Measurements from ENCODE around the gene TEDC2. TPM values are rescaled to one million over a fixed set of nuclear protein-coding genes. Genes with fewer than 3 reads are reported as not detected.
A peak's percentile ranks its signal among the peaks of the same experiment; 100 is the strongest.

Gene TEDC2
- total RNA-seq, 1 donor from 2014 or later, result 32.2 TPM

DNA sequence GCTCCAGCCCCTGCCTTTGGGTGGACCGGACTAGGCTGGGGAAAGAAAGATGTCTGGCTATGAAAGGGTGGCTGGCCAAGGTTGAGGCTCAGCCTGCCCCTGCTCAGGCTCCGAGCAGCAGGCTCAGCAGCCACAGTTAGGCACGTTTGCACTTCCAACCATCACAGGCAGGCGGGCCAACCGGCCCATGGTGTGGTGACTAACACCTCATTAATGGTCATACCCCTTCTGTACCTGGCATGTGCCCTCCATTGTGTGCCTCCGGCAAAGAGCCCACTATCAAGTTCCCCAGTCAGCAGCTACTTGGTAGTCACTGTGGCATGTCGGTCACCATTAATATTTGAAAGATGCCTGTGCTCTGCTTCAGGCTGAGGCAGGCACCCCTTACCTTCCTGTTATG lies 21.8 kb downstream of the TEDC2 start:
- Mint-ChIP-seq H3K27ac (no peak overlapping the region), H3K27me3 (peaks cover 3% of the 10 kb centered on the region)
- TF ChIP-seq, protein P1, sequence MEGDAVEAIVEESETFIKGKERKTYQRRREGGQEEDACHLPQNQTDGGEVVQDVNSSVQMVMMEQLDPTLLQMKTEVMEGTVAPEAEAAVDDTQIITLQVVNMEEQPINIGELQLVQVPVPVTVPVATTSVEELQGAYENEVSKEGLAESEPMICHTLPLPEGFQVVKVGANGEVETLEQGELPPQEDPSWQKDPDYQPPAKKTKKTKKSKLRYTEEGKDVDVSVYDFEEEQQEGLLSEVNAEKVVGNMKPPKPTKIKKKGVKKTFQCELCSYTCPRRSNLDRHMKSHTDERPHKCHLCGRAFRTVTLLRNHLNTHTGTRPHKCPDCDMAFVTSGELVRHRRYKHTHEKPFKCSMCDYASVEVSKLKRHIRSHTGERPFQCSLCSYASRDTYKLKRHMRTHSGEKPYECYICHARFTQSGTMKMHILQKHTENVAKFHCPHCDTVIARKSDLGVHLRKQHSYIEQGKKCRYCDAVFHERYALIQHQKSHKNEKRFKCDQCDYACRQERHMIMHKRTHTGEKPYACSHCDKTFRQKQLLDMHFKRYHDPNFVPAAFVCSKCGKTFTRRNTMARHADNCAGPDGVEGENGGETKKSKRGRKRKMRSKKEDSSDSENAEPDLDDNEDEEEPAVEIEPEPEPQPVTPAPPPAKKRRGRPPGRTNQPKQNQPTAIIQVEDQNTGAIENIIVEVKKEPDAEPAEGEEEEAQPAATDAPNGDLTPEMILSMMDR (IDR thresholded peaks at IDR 0.05; ENCODE audit: unreplicated experiment), result no peak

DNA sequence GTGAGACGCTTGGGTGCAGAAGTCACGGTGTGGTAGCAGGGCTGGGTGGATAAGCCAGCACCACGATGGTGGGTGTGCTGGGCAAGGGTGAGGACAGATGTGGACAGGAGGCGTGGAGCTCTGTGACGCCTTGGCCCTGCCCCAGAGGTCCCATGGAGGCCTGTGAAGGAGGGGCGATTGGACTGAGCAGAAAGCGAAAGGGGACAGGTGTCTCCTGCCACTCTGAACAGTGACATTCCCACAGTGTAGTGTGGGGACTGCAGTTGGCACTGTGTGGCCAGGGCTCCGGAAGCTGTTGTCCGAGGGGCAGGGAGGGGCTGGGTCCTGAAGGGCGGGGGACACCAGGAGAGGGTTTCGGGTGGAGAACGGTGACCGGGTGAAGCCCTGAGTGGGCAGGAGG lies 22.3 kb downstream of the TEDC2 start:
- TF ChIP-seq, protein P1 (IDR thresholded peaks at IDR 0.05; ENCODE audit: unreplicated experiment), result no peak
- H3K9me3 Mint-ChIP-seq (ENCODE audit: low read depth), result no peaks in the 10 kb centered on the region
- no peak overlapping the region for H3K4me3 Mint-ChIP-seq (ENCODE audit: low read depth)
- H3K4me1 Mint-ChIP-seq (ENCODE audit: low read depth), result peaks cover 7% of the 10 kb centered on the region
- peak overlapping the region; percentile 74 for H3K27ac Mint-ChIP-seq
- H3K27me3 Mint-ChIP-seq, result no peaks in the 10 kb centered on the region
- DNase-seq (ENCODE audit: low spot score, unreplicated experiment), result no peak
- no peaks in the 10 kb centered on the region for H3K36me3 Mint-ChIP-seq (ENCODE audit: insufficient read depth)

More for the DNA sequence above, 21.8 kb downstream of the TEDC2 start:
- Mint-ChIP-seq H3K9me3 (ENCODE audit: low read depth) (no peaks in the 10 kb centered on the region), H3K4me3 (ENCODE audit: low read depth) (no peak overlapping the region), H3K4me1 (ENCODE audit: low read depth) (peaks cover 12% of the 10 kb centered on the region), H3K36me3 (ENCODE audit: insufficient read depth) (no peaks in the 10 kb centered on the region)
- no peak for DNase-seq (ENCODE audit: low spot score, unreplicated experiment)

DNA sequence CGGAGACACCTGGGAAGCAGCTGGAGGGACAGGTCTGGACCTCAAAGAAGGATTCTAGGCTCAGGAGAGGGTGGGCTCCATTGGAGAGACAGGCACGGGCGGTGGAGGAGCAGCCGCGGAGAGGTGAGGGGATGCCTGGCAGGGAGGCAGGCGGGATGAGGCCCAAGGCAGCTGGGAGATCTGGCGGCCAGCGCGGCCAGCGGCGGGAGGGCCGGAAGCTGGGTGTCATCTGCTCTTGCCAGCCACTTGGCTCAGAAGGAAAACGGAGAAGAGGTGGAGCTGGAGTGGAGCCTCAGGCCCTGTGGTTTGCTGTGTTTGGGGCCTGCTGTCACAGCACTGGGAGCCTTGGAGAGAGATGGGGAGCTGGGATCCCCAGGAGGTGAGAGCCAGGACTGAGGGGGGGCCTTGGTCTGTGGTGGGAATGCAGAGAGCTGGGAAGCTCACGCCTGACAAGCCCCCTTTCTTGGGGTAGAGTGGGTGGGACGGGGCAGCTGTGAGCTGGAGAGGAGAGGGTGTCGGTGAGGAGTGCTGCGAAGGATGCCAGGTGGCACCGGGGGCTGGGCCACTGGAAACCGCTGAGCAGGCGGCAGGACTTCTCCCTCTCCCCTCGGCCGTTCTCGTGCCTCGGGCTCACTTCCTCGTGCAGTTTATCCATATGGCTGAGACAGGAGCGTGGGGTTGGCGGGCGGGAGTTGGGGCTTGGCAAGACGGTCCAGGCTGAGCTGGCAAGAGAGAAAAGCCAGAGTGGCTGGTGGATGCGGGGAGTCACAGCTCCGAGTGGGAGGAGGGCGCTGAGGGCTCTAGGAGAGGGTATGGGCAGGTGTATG lies 23.0 kb downstream of the TEDC2 start:
- DNase-seq (ENCODE audit: low spot score, unreplicated experiment), result no peak
- Mint-ChIP-seq H3K36me3 (ENCODE audit: insufficient read depth) (no peaks in the 10 kb centered on the region), H3K4me3 (ENCODE audit: low read depth) (no peak overlapping the region), H3K27me3 (no peaks in the 10 kb centered on the region), H3K9me3 (ENCODE audit: low read depth) (no peaks in the 10 kb centered on the region), H3K4me1 (ENCODE audit: low read depth) (peaks cover 7% of the 10 kb centered on the region), H3K27ac (peak overlapping the region; percentile 20)
- TF ChIP-seq, protein P1 (IDR thresholded peaks at IDR 0.05; ENCODE audit: unreplicated experiment), result no peak

DNA sequence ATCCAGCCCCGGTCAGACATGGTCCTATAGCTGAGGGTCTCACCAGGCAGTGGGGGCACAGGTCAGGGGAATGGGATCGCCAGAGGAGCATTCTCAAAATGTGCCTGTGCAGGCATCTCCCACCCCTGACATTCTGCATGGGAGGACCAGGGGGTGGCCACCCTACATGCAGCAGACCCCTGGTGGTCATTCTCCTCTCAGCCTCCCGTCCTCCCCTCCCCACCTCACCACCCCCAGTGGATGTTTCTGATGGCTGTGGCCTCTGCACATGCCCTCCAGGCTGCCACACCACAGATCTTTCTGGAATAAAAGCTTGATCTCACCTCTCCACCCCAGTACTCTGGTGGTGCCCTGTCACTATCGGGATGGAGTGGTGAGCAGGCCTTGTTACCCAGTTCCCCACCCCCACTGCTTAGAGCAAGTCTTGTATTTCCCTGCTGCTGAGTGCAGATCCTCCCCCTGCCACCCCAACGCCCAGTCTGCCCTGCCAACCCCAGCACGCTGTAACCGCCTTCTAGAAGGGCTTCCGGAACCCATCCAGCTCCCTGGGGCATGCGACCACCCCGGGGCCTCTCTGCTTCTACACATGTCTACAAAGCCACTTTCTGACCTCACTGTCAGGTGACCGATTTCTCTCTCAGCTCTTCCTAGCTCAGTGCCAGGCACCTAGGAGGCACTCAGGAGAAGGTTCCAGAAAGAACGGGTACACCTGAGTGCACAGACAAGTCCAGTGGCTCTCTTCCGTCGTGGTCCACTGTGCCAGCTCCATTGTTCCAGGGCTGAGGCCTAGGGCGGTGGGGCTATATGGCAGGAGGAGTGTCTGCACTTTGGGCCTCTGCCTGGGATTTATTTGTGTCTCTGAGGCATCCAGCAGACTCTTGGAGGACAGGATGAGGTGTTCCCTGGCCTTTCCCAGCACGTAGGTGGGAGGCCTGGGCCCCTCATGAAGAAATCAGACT lies 24.3 kb downstream of the TEDC2 start:
- DNase-seq (ENCODE audit: low spot score, unreplicated experiment), result no peak
- Mint-ChIP-seq H3K27me3 (no peaks in the 10 kb centered on the region), H3K4me1 (ENCODE audit: low read depth) (peaks cover 7% of the 10 kb centered on the region), H3K36me3 (ENCODE audit: insufficient read depth) (no peaks in the 10 kb centered on the region), H3K4me3 (ENCODE audit: low read depth) (no peak overlapping the region), H3K27ac (no peak overlapping the region), H3K9me3 (ENCODE audit: low read depth) (no peaks in the 10 kb centered on the region)
- TF ChIP-seq, protein P1 (IDR thresholded peaks at IDR 0.05; ENCODE audit: unreplicated experiment), result no peak

DNA sequence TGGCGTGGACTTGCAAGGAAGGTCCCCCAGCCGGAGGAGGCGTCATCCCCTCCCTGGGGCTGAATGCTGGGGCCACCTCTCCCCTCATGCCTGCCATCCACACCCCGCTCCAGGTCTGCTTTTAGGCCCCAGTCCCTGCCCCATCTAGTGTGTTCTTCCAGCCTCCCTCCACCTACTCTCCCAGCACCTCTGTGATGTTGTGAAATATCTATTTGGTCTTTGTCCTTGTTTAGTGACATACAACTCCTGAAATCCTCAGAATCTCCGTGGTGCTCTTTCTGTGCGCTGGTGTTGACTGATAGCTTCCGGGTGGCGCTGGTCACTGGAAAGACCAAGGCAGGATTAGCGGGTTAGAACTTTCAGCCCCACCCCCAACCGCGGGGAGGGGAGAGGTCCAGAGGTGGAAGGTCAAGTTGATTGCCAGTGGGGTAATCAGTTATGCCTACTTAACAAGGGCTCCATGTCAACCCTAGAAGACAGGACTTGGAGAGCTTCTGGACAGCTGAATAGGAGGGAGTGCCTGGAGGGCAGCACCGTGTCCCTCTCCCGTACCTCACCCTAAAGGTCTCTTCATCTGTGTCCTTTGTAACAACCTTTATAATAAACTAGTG lies 25.1 kb downstream of the TEDC2 start:
- no peak for DNase-seq (ENCODE audit: low spot score, unreplicated experiment)
- H3K27me3 Mint-ChIP-seq, result no peaks in the 10 kb centered on the region
- H3K36me3 Mint-ChIP-seq (ENCODE audit: insufficient read depth), result no peaks in the 10 kb centered on the region
- no peak overlapping the region for H3K27ac Mint-ChIP-seq
- TF ChIP-seq, protein P1 (IDR thresholded peaks at IDR 0.05; ENCODE audit: unreplicated experiment), result no peak
- H3K9me3 Mint-ChIP-seq (ENCODE audit: low read depth), result no peaks in the 10 kb centered on the region
- peaks cover 7% of the 10 kb centered on the region for H3K4me1 Mint-ChIP-seq (ENCODE audit: low read depth)
- no peak overlapping the region for H3K4me3 Mint-ChIP-seq (ENCODE audit: low read depth)
